GM10248 (cell line): Measurements from ENCODE around the gene NACC2.
"Not testable (repeated sequence)": the region's sequence is repeated elsewhere in the genome, so short reads cannot be mapped to it uniquely, and the experiment has no call there.

Experiments
- CTCF ChIA-PET: fragments of 300-600 bp; sonication (Branson Sonifier 250); formaldehyde crosslinking; extraction: SDS; loops from one replicate; lab custom pipeline; 2021; ENCODE audit warnings: antibody characterized with exemption; lab: Yijun Ruan, JAX
- POLR2A ChIA-PET: fragments of 350-650 bp; sonication (Branson Sonifier 250); formaldehyde crosslinking; extraction: SDS; loops from one replicate; lab custom pipeline; 2020; ENCODE audit warnings: antibody characterized with exemption; lab: Yijun Ruan, JAX
- DNase-seq: peaks from one replicate; pipeline ENCODE4 v3.0.0; 2012; ENCODE audit errors: extremely low spot score
- CTCF ChIP-seq: IDR thresholded peaks from 2 replicates; pipeline ENCODE4 v1.5.1; 2012; ENCODE audit warnings: mild to moderate bottlenecking, low read depth; ENCODE audit errors: extremely low read depth, missing control alignments, control extremely low read depth

Gene NACC2

DNA sequence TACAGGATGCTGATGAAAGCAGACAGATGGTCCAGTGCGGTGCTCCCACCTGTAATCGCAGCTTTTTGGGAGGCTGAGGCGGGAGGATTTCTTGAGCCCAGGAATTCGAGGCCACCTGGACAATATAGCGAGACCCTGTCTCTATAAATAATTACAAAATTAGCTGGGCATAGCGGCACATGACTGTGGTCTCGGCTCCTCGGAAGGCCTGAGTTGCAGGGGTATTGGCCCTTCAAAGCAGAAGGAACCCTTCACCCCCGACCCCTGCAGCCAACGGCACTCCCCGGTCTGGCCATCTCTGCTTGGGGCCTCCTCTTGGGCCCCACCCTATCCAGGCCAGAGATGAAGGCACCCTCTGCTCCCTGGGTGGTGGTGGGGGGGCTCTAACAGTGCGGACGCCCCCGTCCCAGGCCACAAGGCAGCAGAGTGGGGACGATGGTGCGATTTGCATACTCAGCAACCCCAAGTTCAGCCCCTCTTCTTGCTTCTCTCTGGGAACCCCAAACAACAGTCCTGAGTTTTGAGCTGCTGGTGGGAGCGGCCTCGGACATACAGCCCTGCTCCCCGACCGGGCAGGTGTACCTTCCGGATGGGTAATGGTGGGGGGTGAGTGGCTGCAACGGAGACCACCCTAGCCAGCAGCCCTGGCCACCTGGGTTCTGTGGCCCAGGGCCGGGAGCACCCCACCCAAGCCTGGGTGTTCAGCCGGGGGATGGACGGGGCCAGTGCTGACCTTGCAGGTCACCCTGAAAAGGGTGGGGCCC, 50.7 kb downstream of the NACC2 start:
- no peak for TF ChIP-seq CTCF
- CTCF ChIA-PET = no interaction called here
- POLR2A ChIA-PET = no interaction called here
- no peak for DNase-seq

DNA sequence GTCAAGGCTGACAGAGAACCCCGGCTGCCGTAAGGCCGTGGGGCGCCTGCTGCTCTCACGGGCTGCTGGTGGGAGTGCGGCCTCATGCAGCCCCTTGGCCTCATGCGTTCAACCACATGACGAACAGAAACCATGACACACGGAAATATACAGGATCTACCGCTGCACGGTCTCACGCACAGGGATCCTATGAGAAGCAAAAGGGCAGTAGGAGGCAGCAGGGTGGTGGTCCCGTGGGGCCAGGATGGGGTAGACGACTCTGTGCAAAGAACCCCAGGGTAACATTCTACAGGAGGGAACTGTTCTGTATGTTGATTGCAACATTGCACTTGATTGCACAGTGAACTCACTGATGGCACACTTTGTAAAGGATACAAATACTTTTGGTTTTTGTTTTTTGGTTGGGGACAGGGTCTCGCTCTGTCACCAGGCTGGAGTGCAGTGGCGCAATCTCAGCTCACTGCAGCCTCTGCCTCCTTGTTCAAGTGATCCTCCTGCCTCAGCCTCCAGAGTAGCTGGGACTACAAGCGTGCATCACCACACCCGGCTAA, 51.6 kb downstream of the NACC2 start:
- DNase-seq = no peak
- CTCF ChIA-PET = no interaction called here
- TF ChIP-seq CTCF = no peak
- POLR2A ChIA-PET = no interaction called here

DNA sequence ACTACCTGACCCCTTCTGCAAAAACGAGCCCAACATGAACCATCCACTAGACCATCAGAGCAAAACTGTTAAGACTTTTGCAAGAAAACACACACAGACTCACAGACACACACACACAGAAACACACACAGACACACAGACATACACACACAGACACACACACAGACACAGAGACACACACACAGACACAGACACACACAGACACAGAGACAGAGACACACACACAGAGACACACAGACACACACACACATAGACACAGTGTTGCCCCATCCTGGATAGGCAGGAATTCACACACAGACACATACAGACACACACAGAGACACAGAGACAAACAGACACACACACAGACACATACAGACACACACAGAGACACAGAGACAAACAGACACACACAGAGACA, 52.5 kb downstream of the NACC2 start:
- TF ChIP-seq CTCF = no peak
- ChIA-PET POLR2A (no interaction called here), CTCF (no interaction called here)
- DNase-seq = no peak

DNA sequence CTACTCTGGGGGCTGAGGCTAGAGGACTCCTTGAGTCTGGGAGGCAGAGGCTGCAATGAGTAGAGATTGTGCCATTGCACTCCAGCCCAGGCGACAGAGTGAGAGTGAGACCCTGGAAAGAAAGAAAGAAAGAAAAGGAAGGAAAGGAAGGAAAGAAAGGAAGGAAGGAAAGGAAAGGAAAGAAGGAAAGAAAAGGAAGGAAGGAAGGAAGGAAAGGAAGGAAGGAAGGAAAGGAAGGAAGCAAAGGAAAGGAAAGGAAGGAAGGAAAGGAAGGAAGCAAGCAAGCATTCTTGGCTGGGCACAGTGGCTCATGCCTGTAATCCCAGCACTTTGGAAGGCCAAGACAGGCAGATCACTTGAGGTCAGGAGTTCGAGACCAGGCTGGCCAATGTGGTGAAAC, 54.2 kb downstream of the NACC2 start:
- CTCF ChIA-PET, POLR2A ChIA-PET, DNase-seq: not testable (repeated sequence)

- CTCF ChIA-PET = no interaction called here
- POLR2A ChIA-PET = no interaction called here
- no peak for DNase-seq
- no peak for TF ChIP-seq CTCF
These were observed 55.6 kb downstream of the NACC2 start for GRCh38 chr9:136039488-136039887.

GRCh38 chr9:136036848-136037247, 58.2 kb downstream of the NACC2 start:
- DNase-seq = no peak
- TF ChIP-seq CTCF = no peak
- POLR2A ChIA-PET = no interaction called here
- CTCF ChIA-PET = no interaction called here

DNA sequence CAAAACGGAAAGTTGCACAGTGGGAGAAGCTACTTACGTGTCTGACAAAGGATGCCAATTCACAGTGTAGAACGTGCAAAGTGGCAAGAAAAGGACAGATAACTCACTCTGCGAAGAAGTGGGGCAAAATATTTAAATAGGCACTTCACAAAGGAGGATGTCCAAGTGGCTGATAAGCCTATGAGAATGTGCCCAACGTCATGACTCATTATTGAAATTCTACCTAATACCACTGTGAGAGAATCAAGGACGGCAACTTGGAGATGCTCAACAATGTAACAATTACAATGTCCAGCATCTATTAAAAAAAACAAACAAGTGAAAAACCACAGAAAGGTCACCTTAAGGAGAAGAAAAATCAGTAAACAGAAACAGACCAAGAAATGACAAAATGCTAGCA, 59.0 kb downstream of the NACC2 start:
- no peak for TF ChIP-seq CTCF
- POLR2A ChIA-PET = no interaction called here
- CTCF ChIA-PET = no interaction called here
- no peak for DNase-seq
